Hippocampal formation (tissue), 2 donors: Measurements from ENCODE around the gene TRIM54.
"Not testable (repeated sequence)": the region's sequence is repeated elsewhere in the genome, so short reads cannot be mapped to it uniquely, and the experiment has no call there.

Source experiments
- DNase-seq, 2 donors: peaks; one replicate each; lab custom pipeline; 2025; lab: John Stamatoyannopoulos, UW

The TRIM54 gene

DNA sequence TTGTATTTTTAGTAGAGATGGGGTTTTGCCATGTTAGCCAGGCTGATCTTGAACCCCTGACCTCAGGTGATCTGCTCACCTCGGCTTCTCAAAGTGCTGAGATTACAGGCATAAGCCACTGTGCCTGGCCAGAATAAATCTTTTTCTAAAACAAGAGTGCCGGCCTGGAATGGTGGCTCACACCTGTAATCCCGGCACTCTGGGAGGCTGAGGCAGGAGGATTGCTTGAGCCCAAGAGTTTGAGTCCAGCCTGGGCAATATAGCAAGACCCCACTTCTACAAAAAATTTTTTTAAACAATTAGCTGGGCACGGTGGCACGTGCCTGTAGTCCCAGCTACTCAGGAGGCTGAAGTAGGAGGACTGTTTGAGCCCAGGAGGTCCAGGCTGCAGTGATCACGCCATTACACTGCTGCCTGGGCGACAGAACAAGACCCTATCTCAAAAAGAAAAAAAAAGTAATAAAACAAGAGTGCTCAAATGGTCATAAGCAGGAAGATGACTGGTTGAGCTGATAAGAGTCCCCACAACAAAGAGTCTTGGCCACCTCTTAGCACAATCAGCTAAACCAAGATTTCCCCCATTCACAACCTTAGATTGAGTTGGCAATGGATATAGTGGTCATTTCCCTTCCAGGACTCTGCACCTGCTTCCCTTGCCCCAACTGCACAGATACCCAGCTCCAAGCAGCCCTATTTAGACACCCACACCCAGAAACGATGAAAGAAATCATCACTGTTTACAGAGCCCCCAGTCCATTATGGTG lies 31.8 kb downstream of the TRIM54 start:
- no peak for DNase-seq

GRCh38 chr2:27314709-27315108 lies 32.5 kb downstream of the TRIM54 start:
- DNase-seq: no peak

- no peak for DNase-seq
Measured at GRCh38 chr2:27315122-27315521, 32.9 kb downstream of the TRIM54 start.

- peak; percentile 17 to 39 for DNase-seq
Measured at GRCh38 chr2:27316655-27317412, 34.6 kb downstream of the TRIM54 start.

DNA sequence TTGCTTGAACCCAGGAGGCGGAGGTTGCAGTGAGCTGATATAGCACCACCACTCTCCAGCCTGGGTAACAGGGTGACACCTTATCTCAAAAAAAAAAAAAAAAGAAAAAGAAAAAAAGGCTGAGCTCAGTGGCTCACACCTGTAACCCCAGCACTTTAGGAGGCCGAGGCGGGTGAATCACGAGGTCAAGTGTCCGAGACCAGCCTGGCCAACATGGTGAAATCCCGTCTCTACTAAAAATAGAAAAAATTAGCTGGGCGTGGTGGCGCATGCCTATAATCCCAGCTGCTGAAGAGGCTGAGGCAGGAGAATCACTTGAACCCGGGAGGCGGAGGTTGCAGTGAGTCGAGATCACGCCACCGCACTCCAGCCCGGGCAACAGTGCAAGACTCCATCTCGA lies 37.6 kb downstream of the TRIM54 start:
- DNase-seq: not testable (repeated sequence)

DNA sequence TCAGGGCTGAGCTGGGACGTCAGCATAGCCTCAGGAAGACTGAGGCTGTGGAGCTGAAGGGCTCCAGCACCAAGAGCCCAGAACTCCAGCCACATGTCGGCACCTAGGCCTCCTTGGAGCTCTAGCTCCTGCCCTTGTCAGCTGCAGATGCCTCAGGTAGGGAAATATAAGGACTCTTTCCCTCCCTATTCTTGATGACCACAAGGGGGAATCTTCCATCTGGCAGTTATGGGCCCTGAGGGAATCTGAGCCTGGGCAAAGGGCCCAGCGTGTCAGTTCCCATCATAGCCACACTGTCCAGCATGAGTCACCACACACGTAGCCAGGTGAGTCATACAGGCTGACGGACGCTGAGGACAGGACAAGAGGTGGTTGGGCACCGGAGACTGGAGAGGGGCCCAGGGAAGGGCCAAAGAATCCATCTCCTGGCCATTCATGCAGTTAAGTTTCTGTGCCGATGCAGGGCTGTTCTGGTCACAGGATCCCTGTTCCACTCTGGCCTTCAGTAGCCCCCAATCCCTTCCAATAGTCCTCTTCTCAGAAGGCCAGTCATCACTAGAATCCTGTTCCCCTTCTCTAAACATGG lies 38.8 kb downstream of the TRIM54 start:
- DNase-seq: no peak

- no peak for DNase-seq
Measured at GRCh38 chr2:27322301-27322765, 40.1 kb downstream of the TRIM54 start.

DNA sequence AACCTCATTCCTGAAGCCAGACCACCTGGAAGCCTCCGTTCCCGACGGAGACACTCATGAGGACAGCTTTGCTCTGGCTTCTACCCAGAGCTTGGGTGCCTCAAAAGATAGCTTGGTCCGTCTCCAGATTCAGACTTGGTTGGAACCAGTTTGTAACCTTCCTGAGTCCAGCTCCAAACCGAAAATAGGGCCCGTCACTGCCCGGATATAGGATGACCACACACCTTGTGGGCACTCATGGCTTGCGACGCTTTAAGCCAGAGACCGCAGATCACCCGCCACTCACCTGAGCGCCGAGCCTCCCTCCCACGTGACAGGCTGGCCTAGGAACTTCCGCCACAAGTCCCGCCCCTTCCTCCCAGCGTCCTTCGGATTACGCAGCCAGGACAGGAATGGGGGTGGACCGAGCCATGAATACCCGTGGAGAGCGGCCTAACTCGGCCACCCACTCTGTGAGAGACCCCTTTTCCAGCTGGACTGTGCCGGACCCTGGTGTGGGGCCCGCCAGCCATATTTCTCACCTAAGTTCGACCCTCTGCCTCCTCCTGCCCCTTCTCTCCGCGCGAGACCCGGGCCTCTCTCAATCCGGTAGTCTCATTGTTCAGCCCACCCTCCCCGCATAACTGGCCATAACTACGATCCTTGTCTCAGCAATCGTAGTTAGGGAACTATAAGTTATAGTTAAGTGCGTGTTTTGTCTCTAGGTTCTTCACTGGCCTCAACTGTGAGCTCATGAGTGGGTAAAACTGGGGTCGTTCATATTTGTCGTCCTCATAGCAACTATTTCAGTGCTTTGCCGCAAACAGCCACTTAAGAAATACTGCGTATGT lies 40.8 kb downstream of the TRIM54 start, which contains the start of gene MPV17:
MPV17 (minus strand) TSS at position 332 of the 830 bp plus-strand sequence. CDS start 580 bp downstream, outside the sequence.
- peak; percentile 83 to 84 for DNase-seq

- DNase-seq: no peak
Measured at GRCh38 chr2:27323596-27324285, 41.5 kb downstream of the TRIM54 start.

DNA sequence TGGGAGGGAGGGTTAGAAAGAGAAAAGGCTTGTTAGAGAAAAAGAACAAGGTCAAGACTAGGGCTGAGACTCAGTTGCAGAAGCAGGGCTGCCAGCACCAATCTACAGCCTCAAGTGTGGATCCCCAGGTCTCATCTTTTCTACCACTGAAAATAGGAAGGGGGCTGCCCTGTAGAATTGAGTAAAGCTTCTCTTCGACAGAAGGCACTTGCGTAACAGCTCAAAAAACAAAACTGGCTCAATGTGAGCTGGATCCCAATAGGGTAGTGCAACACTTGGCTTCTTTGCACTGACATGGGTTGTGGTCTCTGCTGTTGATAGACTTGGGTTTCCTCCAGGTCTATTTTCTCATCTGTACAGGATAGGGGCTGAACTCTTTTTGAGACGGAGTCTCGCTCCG lies 42.5 kb downstream of the TRIM54 start:
- no peak for DNase-seq

GRCh38 chr2:27335311-27335710 lies 53.1 kb downstream of the TRIM54 start:
- no peak for DNase-seq

DNA sequence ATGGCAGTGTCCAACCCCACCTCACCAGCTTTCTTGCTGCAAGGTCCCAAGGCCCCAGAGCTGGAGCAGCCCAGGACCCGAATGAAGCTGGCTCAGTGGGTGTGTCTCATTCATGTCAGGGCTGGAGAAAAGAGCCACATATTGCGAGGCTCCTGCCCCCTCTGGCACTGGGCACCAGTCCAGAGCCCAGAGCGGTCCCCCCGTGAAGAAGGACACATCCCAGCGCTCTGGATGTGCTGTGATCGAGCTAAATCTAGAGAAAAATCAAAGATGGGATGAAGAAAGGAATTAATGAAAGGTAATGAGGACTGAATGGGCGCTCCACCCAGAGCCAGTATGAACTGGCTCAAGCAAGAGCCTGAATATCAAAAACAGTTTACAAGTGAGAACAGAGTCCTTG lies 53.9 kb downstream of the TRIM54 start:
- no peak for DNase-seq

- DNase-seq: no peak
Measured at GRCh38 chr2:27347641-27348040, 65.4 kb downstream of the TRIM54 start.

DNA sequence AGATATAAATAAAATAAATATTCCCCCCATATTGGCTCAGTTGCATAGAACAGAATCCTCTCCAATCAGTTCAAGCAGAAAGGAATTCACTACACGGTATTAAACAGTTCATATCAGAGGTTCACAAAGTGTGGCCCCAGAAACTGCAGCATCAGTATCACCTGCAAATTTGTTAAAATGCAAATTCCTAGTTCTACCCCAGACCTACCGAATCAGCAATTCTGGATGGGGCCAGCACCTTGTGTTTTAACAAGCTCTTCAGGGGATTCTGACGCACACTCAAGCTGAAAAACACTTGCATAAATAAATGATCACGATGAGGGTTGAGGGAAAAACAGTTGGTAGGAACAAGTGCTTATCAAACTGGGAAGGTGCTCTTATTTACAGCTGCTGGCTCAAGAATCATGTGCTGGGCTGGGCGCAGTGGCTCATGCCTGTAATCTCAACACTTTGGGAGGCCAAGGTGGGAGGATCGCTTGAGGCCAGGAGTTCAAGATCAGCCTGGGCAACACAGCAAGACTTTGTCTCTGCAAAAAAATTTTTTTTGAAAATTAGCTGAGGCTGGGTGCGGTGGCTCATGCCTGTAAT lies 68.0 kb downstream of the TRIM54 start:
- no peak for DNase-seq

DNA sequence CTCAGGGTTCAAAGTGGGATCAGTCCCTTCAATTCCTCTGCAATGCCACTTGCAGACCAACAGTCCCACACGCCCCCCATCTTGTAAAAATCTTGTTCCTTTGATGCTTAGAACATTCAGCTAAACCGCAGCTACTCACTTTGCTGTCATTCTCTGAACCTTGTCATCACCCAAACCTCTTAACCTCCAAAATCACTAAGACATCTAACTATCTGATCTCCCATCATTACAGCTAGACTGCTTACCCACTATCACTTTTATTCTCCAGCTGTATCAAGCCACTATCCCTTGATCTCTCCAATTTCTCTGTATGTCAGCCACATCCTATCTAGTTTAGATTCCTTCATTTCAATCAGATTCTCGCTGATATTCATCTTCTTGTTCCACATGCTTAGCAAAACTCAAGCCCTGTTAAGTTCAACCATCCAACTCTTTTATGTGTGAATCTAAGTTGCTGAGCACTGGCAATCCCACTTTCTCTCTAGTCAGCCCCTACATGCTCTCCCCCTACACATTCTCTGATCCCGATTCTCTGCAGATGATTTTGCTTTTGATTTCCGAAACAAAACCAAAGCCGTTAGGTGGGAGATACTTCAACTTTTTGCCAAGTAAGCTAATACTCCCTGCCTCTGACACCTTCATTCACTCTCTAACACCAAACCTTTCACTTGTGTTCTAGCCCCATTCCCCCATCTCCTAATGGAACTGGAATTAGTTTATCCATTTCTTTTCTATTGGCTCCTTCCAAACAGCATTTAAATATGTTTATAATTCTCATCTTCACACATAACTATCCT lies 69.8 kb downstream of the TRIM54 start:
- no peak for DNase-seq

DNA sequence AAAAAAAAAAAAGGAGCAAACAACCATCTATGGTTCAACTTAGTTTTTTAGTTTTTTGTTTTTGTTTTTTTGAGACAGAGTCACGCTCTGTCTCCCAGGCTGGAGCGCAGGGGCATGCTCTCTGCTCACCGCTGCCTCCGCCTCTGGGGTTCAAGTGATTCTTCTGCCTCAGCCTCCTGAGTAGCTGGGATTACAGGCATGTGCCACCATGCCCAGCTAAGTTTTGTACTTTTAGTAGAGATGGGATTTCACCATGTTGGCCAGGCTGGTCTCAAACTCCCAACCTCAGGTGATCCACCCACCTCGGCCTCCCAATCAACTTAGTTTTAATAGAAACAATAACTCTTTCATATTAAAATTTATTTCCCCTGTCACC lies 71.1 kb downstream of the TRIM54 start:
- not testable (repeated sequence) for DNase-seq

- no peak for DNase-seq
Measured at GRCh38 chr2:27353762-27354596, 71.8 kb downstream of the TRIM54 start.

GRCh38 chr2:27354597-27354927 lies 72.3 kb downstream of the TRIM54 start:
- DNase-seq: no peak

DNA sequence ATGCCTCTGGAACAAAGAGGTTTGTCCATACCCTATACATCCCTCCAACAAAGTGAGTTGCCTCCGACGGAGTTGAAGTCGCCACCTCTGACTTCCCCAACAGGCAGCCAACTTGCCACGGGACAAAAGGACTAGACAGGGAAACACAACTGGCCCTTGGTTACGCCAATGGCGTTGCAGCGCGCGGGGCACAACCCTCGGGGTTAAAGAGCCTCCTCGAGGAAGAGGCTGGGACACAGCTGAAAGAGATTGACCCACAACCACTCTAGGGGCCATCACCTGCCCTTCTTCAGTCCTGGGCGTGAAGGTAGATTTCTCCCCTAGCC lies 73.8 kb downstream of the TRIM54 start:
- DNase-seq: no peak
